Panc1 (cell line): ENCODE results near the gene VRTN.

Experiments
- CTCF ChIP-seq: fragments of 450-650 bp; IDR thresholded peaks from 2 replicates; pipeline ENCODE4 v1.5.1; 2017; ENCODE audit warnings: mild to moderate bottlenecking
- POLR2AphosphoS5 ChIP-seq: IDR thresholded peaks from 2 replicates; pipeline ENCODE4 v1.6.1; 2012; ENCODE audit warnings: mild to moderate bottlenecking, low read depth, low read length, moderate library complexity
- REST ChIP-seq, 2 experiments: IDR thresholded peaks; 2 replicates each; pipeline ENCODE4 v1.6.1; 2011 to 2012; ENCODE audit warnings: low read depth in 2 of 2, control low read depth in 1 of 2, low read length in 1 of 2, mild to moderate bottlenecking in 1 of 2, moderate library complexity in 1 of 2; ENCODE audit not compliant: insufficient read depth in 1 of 2
- SIN3A ChIP-seq: IDR thresholded peaks from 2 replicates; pipeline ENCODE4 v1.6.1; 2012; ENCODE audit warnings: low read depth, mild to moderate bottlenecking, low read length, moderate library complexity, borderline replicate concordance; ENCODE audit not compliant: insufficient read depth
- TCF7L2 ChIP-seq: IDR thresholded peaks from 2 replicates; pipeline ENCODE4 v1.6.1; 2011; ENCODE audit warnings: mild to moderate bottlenecking, low read depth, low read length, inconsistent platforms

- TF ChIP-seq POLR2AphosphoS5 (no peak), CTCF (no peak), TCF7L2 (no peak), SIN3A (no peak), REST (IDR thresholded peaks at IDR 0.05; ENCODE audit: insufficient read depth in 1 of 2, low read depth in 2 of 2, low read length in 1 of 2) (no peak)
These were observed 53.4 kb downstream of the VRTN start for GRCh38 chr14:74401504-74402241.
